Measurements from ENCODE around the gene TEX12. TPM values are rescaled to one million over a fixed set of nuclear protein-coding genes. Genes with fewer than 3 reads are reported as not detected.
A peak's percentile ranks its signal among the peaks of the same experiment; 100 is the strongest.

The TEX12 gene
- total RNA-seq, 2 donors from 2014 or later = 4.0 TPM; not detected in 1

- H3K36me3 ChIP-seq = no peaks in the 10 kb centered on the region
- DNase-seq (ENCODE audit: low spot score) = peak; percentile 57
- H3K27me3 ChIP-seq (replicated peaks; ENCODE audit: insufficient read depth) = no peaks in the 10 kb centered on the region
- intact Hi-C loops (cut with DNase I) = loop anchor here (5.0 kb wide), 1 partner anchor 58 kb away; no protein-coding TSS in a partner anchor
- no peaks in the 10 kb centered on the region for H3K9me3 ChIP-seq
- peak within 1 kb of the TSS; percentile 11 to 17 for H3K4me3 ChIP-seq
- H3K27ac ChIP-seq = peak within 1 kb of the TSS; percentile 28 to 34
- 5% methylated on average over 11 of the region's 11 CpGs for WGBS
- TF ChIP-seq POLR2AphosphoS5 (IDR thresholded peaks at IDR 0.05) (peak; percentile 31), POLR2A (IDR thresholded peaks at IDR 0.05) (no peak), CTCF (IDR thresholded peaks at IDR 0.05) (peak; percentile 38 to 90 (median 58))
- no peaks in the 10 kb centered on the region for H3K4me1 ChIP-seq (replicated peaks)
Observed at GRCh38 chr11:112174789-112175598, 7.8 kb downstream of the TEX12 start, which contains the start of gene BCO2. TSS of gene BCO2 (plus strand) at chr11:112175512. CDS start at chr11:112175602, 90 bp downstream.

GRCh38 chr11:112175599-112175952 is 8.4 kb downstream of the TEX12 start:
- DNase-seq (ENCODE audit: low spot score) = no peak
- WGBS = 11% methylated on average over 4 of the region's 4 CpGs
- Histone ChIP-seq H3K27me3 (replicated peaks; ENCODE audit: insufficient read depth) (no peaks in the 10 kb centered on the region), H3K36me3 (no peaks in the 10 kb centered on the region), H3K4me3 (peak overlapping the region; percentile 11 to 17), H3K9me3 (no peaks in the 10 kb centered on the region), H3K4me1 (replicated peaks) (no peaks in the 10 kb centered on the region), H3K27ac (peak overlapping the region; percentile 28 to 34)
- TF ChIP-seq POLR2A (IDR thresholded peaks at IDR 0.05) (no peak), POLR2AphosphoS5 (IDR thresholded peaks at IDR 0.05) (no peak), CTCF (IDR thresholded peaks at IDR 0.05) (no peak)
- intact Hi-C loops (cut with DNase I) = no loop called here

- H3K36me3 ChIP-seq = no peaks in the 10 kb centered on the region
- WGBS = 78% methylated on average over 1 of the region's 1 CpG
- no peak for DNase-seq (ENCODE audit: low spot score)
- no peak overlapping the region for H3K4me3 ChIP-seq
- no peak overlapping the region for H3K27ac ChIP-seq
- H3K4me1 ChIP-seq (replicated peaks) = no peaks in the 10 kb centered on the region
- H3K9me3 ChIP-seq = no peaks in the 10 kb centered on the region
- intact Hi-C loops (cut with DNase I) = no loop called here
- H3K27me3 ChIP-seq (replicated peaks; ENCODE audit: insufficient read depth) = no peaks in the 10 kb centered on the region
- TF ChIP-seq POLR2A (IDR thresholded peaks at IDR 0.05) (no peak), CTCF (IDR thresholded peaks at IDR 0.05) (no peak), POLR2AphosphoS5 (IDR thresholded peaks at IDR 0.05) (no peak)
Observed at GRCh38 chr11:112176077-112176476, 8.9 kb downstream of the TEX12 start.

DNA sequence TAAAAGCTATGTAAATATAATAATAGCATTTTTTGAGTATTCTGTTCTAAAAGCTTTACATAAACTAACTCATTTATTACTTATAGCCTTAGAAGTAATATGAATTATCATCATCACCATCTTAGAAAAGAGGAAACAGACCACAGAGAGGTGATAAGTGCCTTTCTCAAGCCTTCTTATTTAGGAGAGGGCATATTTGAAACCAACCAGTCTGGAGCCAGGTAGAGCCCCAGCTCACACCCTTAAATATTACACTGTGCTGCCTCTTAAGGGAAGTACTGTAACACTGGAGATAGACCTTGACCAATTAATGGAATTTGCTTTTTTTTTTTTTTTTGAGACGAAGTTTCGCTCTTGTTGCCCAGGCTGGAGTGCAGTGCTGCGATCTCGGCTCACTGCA is 10.4 kb downstream of the TEX12 start:
- intact Hi-C loops (cut with DNase I) = no loop called here
- Histone ChIP-seq H3K9me3 (no peaks in the 10 kb centered on the region), H3K4me3 (no peak overlapping the region), H3K27me3 (replicated peaks; ENCODE audit: insufficient read depth) (no peaks in the 10 kb centered on the region), H3K27ac (no peak overlapping the region), H3K36me3 (no peaks in the 10 kb centered on the region), H3K4me1 (replicated peaks) (no peaks in the 10 kb centered on the region)
- 89% methylated on average over 4 of the region's 4 CpGs for WGBS
- no peak for TF ChIP-seq POLR2AphosphoS5 (IDR thresholded peaks at IDR 0.05)
- TF ChIP-seq POLR2A (IDR thresholded peaks at IDR 0.05) = no peak
- no peak for TF ChIP-seq CTCF (IDR thresholded peaks at IDR 0.05)
- no peak for DNase-seq (ENCODE audit: low spot score)

DNA sequence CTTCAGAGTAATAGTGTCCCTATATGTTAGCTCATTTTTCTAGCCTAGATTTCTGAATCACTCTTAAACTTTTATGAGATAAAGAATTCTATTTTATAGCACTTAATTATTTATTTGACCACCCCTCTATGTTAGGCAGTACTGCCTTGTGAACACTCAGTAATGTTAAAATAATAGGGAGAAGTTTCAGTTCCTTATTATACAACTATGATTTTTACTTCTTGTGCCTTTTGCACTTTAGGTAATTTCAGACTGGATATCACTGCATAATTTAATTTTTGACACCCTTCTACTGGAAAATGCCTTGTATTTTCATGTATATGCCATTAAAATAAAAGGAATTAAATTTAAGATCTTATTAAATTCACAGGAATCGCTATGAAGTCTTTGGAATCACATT is 11.3 kb downstream of the TEX12 start:
- TF ChIP-seq POLR2AphosphoS5 (IDR thresholded peaks at IDR 0.05) = no peak
- no peak for TF ChIP-seq POLR2A (IDR thresholded peaks at IDR 0.05)
- no peak for TF ChIP-seq CTCF (IDR thresholded peaks at IDR 0.05)

More for the DNA sequence above, 11.3 kb downstream of the TEX12 start:
- Histone ChIP-seq H3K4me1 (replicated peaks) (no peaks in the 10 kb centered on the region), H3K27me3 (replicated peaks; ENCODE audit: insufficient read depth) (no peaks in the 10 kb centered on the region), H3K27ac (no peak overlapping the region), H3K9me3 (no peaks in the 10 kb centered on the region), H3K4me3 (no peak overlapping the region), H3K36me3 (no peaks in the 10 kb centered on the region)
- intact Hi-C loops (cut with DNase I) = no loop called here
- DNase-seq (ENCODE audit: low spot score) = no peak
- WGBS = 97% methylated on average over 1 of the region's 1 CpG

All from prostate gland (tissue), 2 donors.